GM06990 (cell line): Measurements from ENCODE around the gene MINDY3.
A peak's percentile ranks its signal among the peaks of the same experiment; 100 is the strongest.

Experiments
- DNase-seq: peaks from one replicate; pipeline ENCODE4 v3.0.0-alpha.2; 2011; ENCODE audit not compliant: insufficient read length; ENCODE audit errors: extremely low read depth
- H3K27me3 ChIP-seq: replicated peaks from 2 replicates; pipeline ENCODE4 v1.6.0; 2011; ENCODE audit warnings: low read length; ENCODE audit not compliant: control insufficient read depth, insufficient read depth
- H3K36me3 ChIP-seq: 2 replicates; pipeline ENCODE4 v1.5.1; 2011; ENCODE audit warnings: low read length; ENCODE audit not compliant: control insufficient read depth, insufficient read depth
- H3K4me3 ChIP-seq: replicated peaks from 2 replicates; pipeline ENCODE4 v1.5.1; 2011; ENCODE audit warnings: low read depth, mild to moderate bottlenecking, control low read depth, low read length
- CTCF ChIP-seq: IDR thresholded peaks from 2 replicates; pipeline ENCODE4 v1.5.1; 2011; ENCODE audit warnings: low read length, control low read depth, mild to moderate bottlenecking, inconsistent platforms; ENCODE audit not compliant: insufficient read depth, poor library complexity, severe bottlenecking

MINDY3 gene

GRCh38 chr10:15824498-15824897 lies 35.8 kb downstream of the MINDY3 start:
- Histone ChIP-seq H3K27me3 (no peaks in the 10 kb centered on the region), H3K36me3 (peaks cover 3% of the 10 kb centered on the region), H3K4me3 (no peak overlapping the region)
- DNase-seq, result no peak
- peak; percentile 22 for TF ChIP-seq CTCF

- TF ChIP-seq CTCF, result no peak
- Histone ChIP-seq H3K27me3 (no peaks in the 10 kb centered on the region), H3K4me3 (no peak overlapping the region), H3K36me3 (peaks cover 4% of the 10 kb centered on the region)
- no peak for DNase-seq
Measured at GRCh38 chr10:15822131-15822530, 38.2 kb downstream of the MINDY3 start.

GRCh38 chr10:15821046-15821683 lies 39.1 kb downstream of the MINDY3 start:
- no peak for TF ChIP-seq CTCF
- Histone ChIP-seq H3K27me3 (no peaks in the 10 kb centered on the region), H3K4me3 (no peak overlapping the region), H3K36me3 (peaks cover 4% of the 10 kb centered on the region)
- no peak for DNase-seq

- H3K4me3 ChIP-seq, result no peak overlapping the region
- TF ChIP-seq CTCF, result no peak
- no peaks in the 10 kb centered on the region for H3K27me3 ChIP-seq
- no peak for DNase-seq
- H3K36me3 ChIP-seq, result peaks cover 4% of the 10 kb centered on the region
Measured at GRCh38 chr10:15817409-15818046, 42.8 kb downstream of the MINDY3 start.

- Histone ChIP-seq H3K4me3 (no peak overlapping the region), H3K27me3 (no peaks in the 10 kb centered on the region), H3K36me3 (peaks cover 4% of the 10 kb centered on the region)
- DNase-seq, result no peak
- no peak for TF ChIP-seq CTCF
Measured at GRCh38 chr10:15815242-15815885, 44.9 kb downstream of the MINDY3 start.
